ENCODE measurements around the gene VWCE. TPM values are rescaled to one million over a fixed set of nuclear protein-coding genes. Genes with fewer than 3 reads are reported as not detected.

VWCE gene
- total and polyA plus RNA-seq, 11 donors: 0.17 to 1.7 (median 0.66) TPM; not detected in 1

- Histone ChIP-seq H3K4me3 (no peak overlapping the region), H3K27me3 (no peaks in the 10 kb centered on the region), H3K4me1 (no peaks in the 10 kb centered on the region), H3K36me3 (no peaks in the 10 kb centered on the region), H3K9me3 (no peaks in the 10 kb centered on the region), H3K27ac (no peak overlapping the region)
- TF ChIP-seq, protein P1, sequence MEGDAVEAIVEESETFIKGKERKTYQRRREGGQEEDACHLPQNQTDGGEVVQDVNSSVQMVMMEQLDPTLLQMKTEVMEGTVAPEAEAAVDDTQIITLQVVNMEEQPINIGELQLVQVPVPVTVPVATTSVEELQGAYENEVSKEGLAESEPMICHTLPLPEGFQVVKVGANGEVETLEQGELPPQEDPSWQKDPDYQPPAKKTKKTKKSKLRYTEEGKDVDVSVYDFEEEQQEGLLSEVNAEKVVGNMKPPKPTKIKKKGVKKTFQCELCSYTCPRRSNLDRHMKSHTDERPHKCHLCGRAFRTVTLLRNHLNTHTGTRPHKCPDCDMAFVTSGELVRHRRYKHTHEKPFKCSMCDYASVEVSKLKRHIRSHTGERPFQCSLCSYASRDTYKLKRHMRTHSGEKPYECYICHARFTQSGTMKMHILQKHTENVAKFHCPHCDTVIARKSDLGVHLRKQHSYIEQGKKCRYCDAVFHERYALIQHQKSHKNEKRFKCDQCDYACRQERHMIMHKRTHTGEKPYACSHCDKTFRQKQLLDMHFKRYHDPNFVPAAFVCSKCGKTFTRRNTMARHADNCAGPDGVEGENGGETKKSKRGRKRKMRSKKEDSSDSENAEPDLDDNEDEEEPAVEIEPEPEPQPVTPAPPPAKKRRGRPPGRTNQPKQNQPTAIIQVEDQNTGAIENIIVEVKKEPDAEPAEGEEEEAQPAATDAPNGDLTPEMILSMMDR (IDR thresholded peaks at IDR 0.05): no peak
- TF ChIP-seq POLR2A (IDR thresholded peaks at IDR 0.05): no peak
- DNase-seq (no peak), ATAC-seq (peak in 3 of 4 donors; percentile 55 to 71 (median 69))
- WGBS, 4 donors: 45 to 58% (median 50%) methylated on average over 31 to 35 of the region's 35 CpGs
- intact Hi-C loops (cut with DNase I): no loop called here
Observed at GRCh38 chr11:61281581-61282250, 13.4 kb downstream of the VWCE start.

DNA sequence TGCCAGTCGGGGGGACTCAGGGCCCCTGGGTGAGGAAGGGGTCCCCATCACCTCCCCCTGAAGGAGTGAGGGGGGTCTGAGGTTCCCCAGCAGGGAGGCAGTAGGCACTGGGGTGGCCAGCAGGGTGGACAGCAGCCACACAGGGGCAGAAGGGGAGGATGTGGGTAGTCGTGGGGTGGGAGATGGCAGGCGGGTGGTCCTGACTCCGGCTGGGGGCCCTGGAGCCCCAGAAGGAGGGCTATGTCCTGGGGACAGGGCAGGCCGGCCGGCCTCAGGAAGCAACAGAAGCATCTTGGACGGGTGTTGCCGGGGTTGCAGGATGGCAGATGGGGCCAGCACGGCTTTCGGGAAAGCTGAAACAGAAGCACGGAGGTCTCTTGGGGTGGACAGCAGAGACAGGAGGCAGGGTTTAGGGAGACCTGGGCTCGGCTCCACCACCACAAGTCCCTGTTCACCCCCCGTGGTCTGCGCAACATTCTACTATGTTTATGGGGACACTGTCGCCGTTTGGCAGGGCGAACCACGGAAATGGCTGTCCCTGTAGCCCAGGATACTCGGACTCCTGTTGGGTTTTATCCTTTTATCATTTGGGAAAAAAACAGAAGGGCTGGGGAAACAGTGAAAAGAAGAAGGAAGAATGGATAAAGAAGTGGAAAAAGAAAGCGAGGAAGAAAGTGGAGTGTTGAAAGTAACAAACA is 14.1 kb downstream of the VWCE start:
- no peaks in the 10 kb centered on the region for H3K9me3 ChIP-seq
- no peak overlapping the region for H3K27ac ChIP-seq

GRCh38 chr11:61279934-61280659 is 15.0 kb downstream of the VWCE start:
- H3K4me1 ChIP-seq: no peaks in the 10 kb centered on the region
- H3K9me3 ChIP-seq: no peaks in the 10 kb centered on the region
- intact Hi-C loops (cut with DNase I): no loop called here
- H3K27ac ChIP-seq: no peak overlapping the region
- WGBS, 4 donors: 86 to 88% (median 87%) methylated on average over 12 of the region's 12 CpGs
- no peaks in the 10 kb centered on the region for H3K27me3 ChIP-seq
- TF ChIP-seq, protein P1 (IDR thresholded peaks at IDR 0.05): no peak
- no peak for TF ChIP-seq POLR2A (IDR thresholded peaks at IDR 0.05)
- H3K36me3 ChIP-seq: no peaks in the 10 kb centered on the region
- no peak overlapping the region for H3K4me3 ChIP-seq
- ATAC-seq (no peak), DNase-seq (no peak)

More for the DNA sequence above, 14.1 kb downstream of the VWCE start:
- no peaks in the 10 kb centered on the region for H3K27me3 ChIP-seq
- DNase-seq: no peak
- ATAC-seq: no peak
- intact Hi-C loops (cut with DNase I): no loop called here
- no peak for TF ChIP-seq POLR2A (IDR thresholded peaks at IDR 0.05)
- TF ChIP-seq, protein P1 (IDR thresholded peaks at IDR 0.05): no peak
- H3K4me1 ChIP-seq: no peaks in the 10 kb centered on the region
- H3K36me3 ChIP-seq: no peaks in the 10 kb centered on the region
- no peak overlapping the region for H3K4me3 ChIP-seq
- WGBS, 4 donors: 84 to 91% (median 90%) methylated on average over 19 to 20 of the region's 20 CpGs

DNA sequence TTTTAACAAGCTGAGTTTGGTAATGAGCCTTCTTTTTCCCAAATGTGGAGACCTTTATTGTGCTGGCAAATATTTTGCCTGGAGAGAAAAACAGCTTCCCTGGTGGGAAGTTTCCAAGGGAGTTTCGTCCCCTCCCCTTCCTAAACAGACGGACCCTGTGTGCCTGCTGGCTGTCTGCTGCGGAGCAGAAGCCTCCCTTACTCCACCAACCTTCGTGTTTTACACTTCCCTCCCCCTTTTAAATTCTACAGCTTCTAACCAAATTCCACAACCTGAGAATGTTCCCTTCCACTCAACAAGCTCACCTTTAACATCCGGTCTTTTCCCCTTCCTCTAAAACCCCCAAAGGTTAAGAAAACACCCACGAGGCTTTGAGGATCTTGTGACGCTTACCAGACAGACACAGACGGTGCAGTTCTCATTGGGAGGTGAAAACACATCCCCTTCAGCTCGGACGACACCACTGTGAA is 17.1 kb downstream of the VWCE start:
- ATAC-seq (no peak), DNase-seq (no peak)
- 66 to 72% (median 69%) methylated on average over 10 of the region's 10 CpGs for WGBS, 4 donors
- Histone ChIP-seq H3K4me3 (no peak overlapping the region), H3K9me3 (no peaks in the 10 kb centered on the region), H3K36me3 (no peaks in the 10 kb centered on the region), H3K27me3 (no peaks in the 10 kb centered on the region), H3K27ac (no peak overlapping the region), H3K4me1 (no peaks in the 10 kb centered on the region)
- no peak for TF ChIP-seq POLR2A (IDR thresholded peaks at IDR 0.05)
- TF ChIP-seq, protein P1 (IDR thresholded peaks at IDR 0.05): no peak
- intact Hi-C loops (cut with DNase I): no loop called here

All from heart left ventricle (tissue), 16 donors.